Endothelial cell of umbilical vein (primary cell): Measurements from ENCODE around the gene NDUFS1.

ENCODE experiments used
- EZH2 ChIP-seq: IDR thresholded peaks from 2 replicates; pipeline ENCODE4 v1.6.1; 2012; ENCODE audit warnings: borderline replicate concordance, low read depth, mild to moderate bottlenecking, moderate library complexity, low read length, inconsistent platforms; ENCODE audit not compliant: severe bottlenecking
- FOS ChIP-seq: IDR thresholded peaks from 2 replicates; pipeline ENCODE4 v1.6.1; 2011; ENCODE audit warnings: mild to moderate bottlenecking, low read length, moderate library complexity, borderline replicate concordance; ENCODE audit not compliant: insufficient read depth
- GATA2 ChIP-seq: IDR thresholded peaks from 2 replicates; pipeline ENCODE4 v1.7.0; 2011; ENCODE audit warnings: low read depth, mild to moderate bottlenecking, moderate library complexity, mixed read lengths, low read length; ENCODE audit not compliant: insufficient read length, insufficient read depth
- JUN ChIP-seq: IDR thresholded peaks from 2 replicates; pipeline ENCODE4 v1.6.1; 2011; ENCODE audit warnings: borderline replicate concordance, low read depth; ENCODE audit not compliant: insufficient read length, insufficient read depth
- MYC ChIP-seq: IDR thresholded peaks from one replicate; pipeline ENCODE4 v1.6.1; 2011; ENCODE audit warnings: mild to moderate bottlenecking, low read depth, low read length
- POLR2A ChIP-seq: IDR thresholded peaks from 2 replicates; pipeline ENCODE4 v1.6.1; 2012; ENCODE audit warnings: low read depth, mild to moderate bottlenecking, control low read depth, low read length
- POLR2AphosphoS5 ChIP-seq: IDR thresholded peaks from 2 replicates; pipeline ENCODE4 v1.6.1; 2012; ENCODE audit warnings: low read depth, mild to moderate bottlenecking, control low read depth, low read length, moderate library complexity; ENCODE audit not compliant: insufficient read depth
- TF ChIP-seq, protein P1 (sequence below), 2 donors: IDR thresholded peaks; 1 replicate in 1 of 2; 2 replicates in 1 of 2; pipeline ENCODE4 v1.5.1; 2011; ENCODE audit warnings: low read length in 2 of 2, mild to moderate bottlenecking in 2 of 2, moderate library complexity in 2 of 2, control low read depth in 1 of 2, inconsistent platforms in 1 of 2, low read depth in 1 of 2; ENCODE audit not compliant: insufficient read depth in 1 of 2; ENCODE audit errors: extremely low read depth in 1 of 2
- TF ChIP-seq, protein P2 (sequence below): IDR thresholded peaks from 2 replicates; pipeline ENCODE4 v1.6.1; 2011; ENCODE audit not compliant: insufficient read depth, insufficient read length

DNA sequence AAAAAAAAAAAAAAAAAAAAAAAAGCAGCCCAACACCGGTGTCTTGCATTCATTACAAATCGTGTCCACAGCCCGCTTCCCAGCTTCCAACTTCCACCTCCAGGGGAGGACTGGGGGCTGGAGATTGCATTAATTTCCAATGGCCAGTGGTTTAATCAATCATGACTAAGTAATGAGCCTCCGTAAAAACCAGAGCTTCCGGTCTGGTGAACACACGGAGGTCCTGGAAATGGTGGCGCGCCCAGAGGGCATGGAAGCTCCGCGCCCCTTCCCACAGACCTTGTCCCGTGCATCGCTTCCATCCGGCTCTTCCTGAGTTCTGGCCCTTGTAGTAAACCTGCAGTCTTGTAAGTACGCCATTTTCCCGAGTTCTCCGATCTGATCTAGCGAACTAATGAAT is 44.1 kb upstream of the NDUFS1 start:
- TF ChIP-seq, protein P1, sequence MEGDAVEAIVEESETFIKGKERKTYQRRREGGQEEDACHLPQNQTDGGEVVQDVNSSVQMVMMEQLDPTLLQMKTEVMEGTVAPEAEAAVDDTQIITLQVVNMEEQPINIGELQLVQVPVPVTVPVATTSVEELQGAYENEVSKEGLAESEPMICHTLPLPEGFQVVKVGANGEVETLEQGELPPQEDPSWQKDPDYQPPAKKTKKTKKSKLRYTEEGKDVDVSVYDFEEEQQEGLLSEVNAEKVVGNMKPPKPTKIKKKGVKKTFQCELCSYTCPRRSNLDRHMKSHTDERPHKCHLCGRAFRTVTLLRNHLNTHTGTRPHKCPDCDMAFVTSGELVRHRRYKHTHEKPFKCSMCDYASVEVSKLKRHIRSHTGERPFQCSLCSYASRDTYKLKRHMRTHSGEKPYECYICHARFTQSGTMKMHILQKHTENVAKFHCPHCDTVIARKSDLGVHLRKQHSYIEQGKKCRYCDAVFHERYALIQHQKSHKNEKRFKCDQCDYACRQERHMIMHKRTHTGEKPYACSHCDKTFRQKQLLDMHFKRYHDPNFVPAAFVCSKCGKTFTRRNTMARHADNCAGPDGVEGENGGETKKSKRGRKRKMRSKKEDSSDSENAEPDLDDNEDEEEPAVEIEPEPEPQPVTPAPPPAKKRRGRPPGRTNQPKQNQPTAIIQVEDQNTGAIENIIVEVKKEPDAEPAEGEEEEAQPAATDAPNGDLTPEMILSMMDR (IDR thresholded peaks at IDR 0.05; ENCODE audit: extremely low read depth in 1 of 2, insufficient read depth in 1 of 2, low read depth in 1 of 2, low read length in 2 of 2): no peak
- TF ChIP-seq, protein P2, sequence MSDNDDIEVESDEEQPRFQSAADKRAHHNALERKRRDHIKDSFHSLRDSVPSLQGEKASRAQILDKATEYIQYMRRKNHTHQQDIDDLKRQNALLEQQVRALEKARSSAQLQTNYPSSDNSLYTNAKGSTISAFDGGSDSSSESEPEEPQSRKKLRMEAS: no peak
- no peak for TF ChIP-seq POLR2A
- no peak for TF ChIP-seq JUN
- no peak for TF ChIP-seq EZH2
- no peak for TF ChIP-seq MYC
- no peak for TF ChIP-seq POLR2AphosphoS5
- TF ChIP-seq FOS: no peak
- TF ChIP-seq GATA2: no peak
